Rectal smooth muscle tissue (tissue), 1 donor: ENCODE measurements around the gene FBN1.
A peak's percentile ranks its signal among the peaks of the same experiment; 100 is the strongest.

ENCODE experiments used
- H3K27ac ChIP-seq: one replicate; pipeline ENCODE4 v1.7.0; 2013; ENCODE audit warnings: low read depth, low read length, inconsistent platforms
- H3K27me3 ChIP-seq: one replicate; pipeline ENCODE4 v1.7.0; 2013; ENCODE audit warnings: low read length; ENCODE audit not compliant: control insufficient read depth, insufficient read depth
- H3K36me3 ChIP-seq: one replicate; pipeline ENCODE4 v1.7.0; 2013; ENCODE audit warnings: low read length; ENCODE audit not compliant: control insufficient read depth, insufficient read depth
- H3K4me1 ChIP-seq: one replicate; pipeline ENCODE4 v1.7.0; 2013; ENCODE audit warnings: low read length; ENCODE audit not compliant: control insufficient read depth, insufficient read depth
- H3K4me3 ChIP-seq: one replicate; pipeline ENCODE4 v1.7.0; 2013; ENCODE audit warnings: low read length
- H3K9ac ChIP-seq: one replicate; pipeline ENCODE4 v1.7.0; 2013; ENCODE audit warnings: low read length

The FBN1 gene

DNA sequence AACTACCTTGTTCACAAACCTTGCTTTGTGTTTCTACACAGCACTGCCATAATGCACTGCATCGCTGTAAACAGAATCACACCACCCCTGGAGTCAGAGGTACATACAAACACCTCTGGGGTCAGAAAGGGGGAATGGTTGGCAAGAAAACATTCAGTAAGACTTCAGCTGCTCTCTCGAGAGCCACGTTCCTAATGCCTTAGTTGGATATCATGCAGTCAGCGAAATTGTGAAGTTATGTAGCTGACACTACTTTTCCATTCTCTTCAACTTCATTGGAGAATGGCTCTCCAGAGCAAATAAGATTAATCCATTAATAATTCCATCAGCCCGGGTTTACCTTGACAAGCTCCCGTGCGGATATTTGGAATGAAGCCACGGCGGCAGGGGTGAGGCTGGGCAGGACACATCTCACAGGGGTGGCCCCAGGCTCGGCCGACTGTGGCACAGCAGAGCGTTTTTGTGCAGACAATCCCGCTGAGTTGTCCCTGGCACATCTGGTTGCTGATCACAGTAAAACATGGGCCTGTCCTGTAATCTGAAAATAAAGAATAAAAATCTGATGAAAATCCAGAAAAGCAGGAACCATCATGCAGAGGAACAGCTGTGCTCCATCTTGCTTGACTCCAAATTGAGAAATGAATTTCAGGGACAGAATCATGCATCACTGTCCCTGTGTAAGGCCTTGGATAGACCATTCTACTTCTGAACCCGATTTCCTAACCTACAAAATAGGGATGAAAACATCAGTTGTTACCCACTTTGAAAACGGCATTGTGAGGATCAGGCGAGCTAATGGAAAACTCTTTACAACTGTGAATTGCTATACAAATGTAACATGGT is 108.0 kb downstream of the FBN1 start:
- Histone ChIP-seq H3K4me3 (no peak overlapping the region), H3K27me3 (no peaks in the 10 kb centered on the region), H3K27ac (peak overlapping the region; percentile 42), H3K4me1 (no peaks in the 10 kb centered on the region), H3K9ac (no peak overlapping the region), H3K36me3 (no peaks in the 10 kb centered on the region)

GRCh38 chr15:48536681-48537091 is 108.8 kb downstream of the FBN1 start:
- Histone ChIP-seq H3K27ac (no peak overlapping the region), H3K4me1 (no peaks in the 10 kb centered on the region), H3K9ac (no peak overlapping the region)

GRCh38 chr15:48533982-48534381 is 111.5 kb downstream of the FBN1 start:
- Histone ChIP-seq H3K4me1 (no peaks in the 10 kb centered on the region), H3K9ac (no peak overlapping the region), H3K27ac (no peak overlapping the region), H3K4me3 (no peak overlapping the region), H3K36me3 (no peaks in the 10 kb centered on the region), H3K27me3 (no peaks in the 10 kb centered on the region)

More at GRCh38 chr15:48536681-48537091, 108.8 kb downstream of the FBN1 start:
- H3K36me3 ChIP-seq = no peaks in the 10 kb centered on the region
- H3K4me3 ChIP-seq = no peak overlapping the region
- H3K27me3 ChIP-seq = no peaks in the 10 kb centered on the region

DNA sequence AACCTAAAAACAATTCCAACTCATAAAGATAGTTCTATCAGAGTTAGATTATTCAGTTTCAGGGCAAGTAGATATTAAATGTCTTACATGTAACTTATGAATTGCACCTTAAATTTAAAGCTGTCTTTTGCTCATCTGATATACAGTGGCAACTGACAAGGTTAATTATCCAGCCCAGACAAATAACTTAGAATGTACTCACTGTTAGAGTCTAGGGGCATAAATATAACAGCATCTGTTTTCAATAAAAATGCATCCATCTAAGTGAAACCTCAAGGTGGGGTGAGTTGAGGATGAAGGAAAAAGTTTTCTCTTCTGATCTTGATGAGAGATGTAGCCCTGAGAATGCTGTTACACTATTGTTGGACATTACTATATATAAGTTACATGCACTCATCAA is 112.6 kb downstream of the FBN1 start:
- Histone ChIP-seq H3K27ac (no peak overlapping the region), H3K9ac (no peak overlapping the region), H3K36me3 (no peaks in the 10 kb centered on the region), H3K4me3 (no peak overlapping the region), H3K4me1 (no peaks in the 10 kb centered on the region), H3K27me3 (no peaks in the 10 kb centered on the region)

- Histone ChIP-seq H3K27me3 (no peaks in the 10 kb centered on the region), H3K36me3 (no peaks in the 10 kb centered on the region), H3K9ac (no peak overlapping the region), H3K4me1 (no peaks in the 10 kb centered on the region), H3K4me3 (no peak overlapping the region), H3K27ac (no peak overlapping the region)
Measured at GRCh38 chr15:48530528-48530927, 115.0 kb downstream of the FBN1 start.

GRCh38 chr15:48528921-48529320 is 116.6 kb downstream of the FBN1 start:
- H3K9ac ChIP-seq = no peak overlapping the region
- no peak overlapping the region for H3K27ac ChIP-seq
- no peaks in the 10 kb centered on the region for H3K4me1 ChIP-seq
- no peak overlapping the region for H3K4me3 ChIP-seq
- no peaks in the 10 kb centered on the region for H3K36me3 ChIP-seq
- H3K27me3 ChIP-seq = no peaks in the 10 kb centered on the region

DNA sequence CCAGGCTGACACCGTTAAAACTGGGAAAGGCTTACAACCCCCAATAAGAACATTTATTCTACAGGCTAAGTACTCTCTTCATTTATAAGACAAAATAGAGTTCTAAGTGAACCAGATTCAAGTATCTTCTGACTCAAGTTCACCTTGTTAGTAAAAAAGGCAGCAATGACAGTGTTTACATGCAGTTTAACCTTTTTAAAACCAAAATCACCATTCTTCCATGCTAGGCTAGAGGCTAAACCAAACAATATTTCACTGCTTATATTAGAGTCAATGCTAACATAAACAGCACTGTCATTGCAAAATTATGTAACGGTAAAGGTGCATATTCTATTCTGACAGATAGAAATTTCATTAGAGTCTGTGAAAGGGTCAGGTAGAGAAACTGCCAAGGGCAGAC is 118.0 kb downstream of the FBN1 start:
- Histone ChIP-seq H3K36me3 (no peaks in the 10 kb centered on the region), H3K4me1 (no peaks in the 10 kb centered on the region), H3K4me3 (no peak overlapping the region)

DNA sequence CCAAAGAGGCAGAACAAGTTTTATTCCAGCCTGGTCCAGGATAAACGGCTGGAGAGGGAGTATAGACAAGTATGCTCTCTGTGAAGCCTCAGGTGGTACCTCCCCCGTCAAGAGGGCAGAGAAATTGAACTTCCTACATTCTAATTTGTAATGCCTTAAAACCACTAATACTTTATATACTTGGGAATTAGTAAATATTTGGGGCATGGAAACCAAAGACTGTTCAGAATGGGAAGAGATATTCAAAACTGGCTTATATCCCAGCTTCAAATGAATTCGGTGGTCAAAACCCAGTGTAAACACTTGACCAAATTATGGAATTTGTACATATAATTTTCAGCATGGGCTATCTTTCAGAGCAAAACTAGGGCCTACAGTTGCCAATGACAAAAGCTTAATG is 122.6 kb downstream of the FBN1 start:
- no peaks in the 10 kb centered on the region for H3K27me3 ChIP-seq
- no peak overlapping the region for H3K4me3 ChIP-seq
- no peak overlapping the region for H3K27ac ChIP-seq
- no peak overlapping the region for H3K9ac ChIP-seq
- H3K4me1 ChIP-seq = no peaks in the 10 kb centered on the region
- H3K36me3 ChIP-seq = no peaks in the 10 kb centered on the region

More for the DNA sequence above, 118.0 kb downstream of the FBN1 start:
- H3K27ac ChIP-seq = no peak overlapping the region
- no peaks in the 10 kb centered on the region for H3K27me3 ChIP-seq
- no peak overlapping the region for H3K9ac ChIP-seq

- H3K4me1 ChIP-seq = no peaks in the 10 kb centered on the region
- no peak overlapping the region for H3K9ac ChIP-seq
- no peak overlapping the region for H3K27ac ChIP-seq
- H3K27me3 ChIP-seq = no peaks in the 10 kb centered on the region
- H3K4me3 ChIP-seq = no peak overlapping the region
- no peaks in the 10 kb centered on the region for H3K36me3 ChIP-seq
Measured at GRCh38 chr15:48522123-48522522, 123.4 kb downstream of the FBN1 start.

GRCh38 chr15:48520376-48521155 is 124.9 kb downstream of the FBN1 start:
- no peak overlapping the region for H3K9ac ChIP-seq
- H3K4me3 ChIP-seq = no peak overlapping the region
- no peaks in the 10 kb centered on the region for H3K4me1 ChIP-seq
- H3K36me3 ChIP-seq = no peaks in the 10 kb centered on the region
- no peaks in the 10 kb centered on the region for H3K27me3 ChIP-seq
- no peak overlapping the region for H3K27ac ChIP-seq

GRCh38 chr15:48516121-48516520 is 129.4 kb downstream of the FBN1 start:
- no peaks in the 10 kb centered on the region for H3K36me3 ChIP-seq
- H3K27ac ChIP-seq = no peak overlapping the region

DNA sequence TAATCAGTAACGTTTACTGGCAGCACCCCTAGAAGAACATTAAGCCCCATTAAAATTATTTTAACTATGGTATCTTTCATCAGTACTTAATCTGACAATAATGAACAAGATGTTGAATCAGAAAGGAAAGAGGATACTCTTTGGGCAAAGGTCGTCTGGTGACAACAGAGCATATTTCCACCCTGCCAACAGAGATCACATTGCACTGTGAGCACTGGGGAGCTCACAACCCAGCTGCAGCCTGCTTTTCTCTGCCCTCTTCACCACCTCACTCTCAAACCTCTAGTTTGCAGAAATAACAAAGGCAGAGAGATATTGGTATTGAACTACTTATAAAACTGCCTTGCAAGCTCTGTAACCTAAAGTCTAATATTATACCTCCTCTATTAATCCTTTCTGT is 130.0 kb downstream of the FBN1 start:
- H3K4me1 ChIP-seq = no peaks in the 10 kb centered on the region
- H3K4me3 ChIP-seq = no peak overlapping the region
- H3K9ac ChIP-seq = no peak overlapping the region
- no peaks in the 10 kb centered on the region for H3K36me3 ChIP-seq
- H3K27ac ChIP-seq = no peak overlapping the region
- no peaks in the 10 kb centered on the region for H3K27me3 ChIP-seq

More at GRCh38 chr15:48516121-48516520, 129.4 kb downstream of the FBN1 start:
- H3K4me1 ChIP-seq = no peaks in the 10 kb centered on the region
- H3K27me3 ChIP-seq = no peaks in the 10 kb centered on the region
- no peak overlapping the region for H3K4me3 ChIP-seq
- no peak overlapping the region for H3K9ac ChIP-seq
